PFSK-1 (cell line): ENCODE data around the gene NELFB.

Experiments used
- FOXP2 ChIP-seq: optimal IDR thresholded peaks from 2 replicates; pipeline ENCODE3; 2011; ENCODE audit warnings: borderline replicate concordance, control low read depth, inconsistent platforms; ENCODE audit not compliant: insufficient read depth; ENCODE audit errors: extremely low read length, extremely low read depth
- POLR2AphosphoS5 ChIP-seq: IDR thresholded peaks from 2 replicates; pipeline ENCODE4 v1.6.1; 2012; ENCODE audit warnings: low read depth, mild to moderate bottlenecking, control low read depth, low read length, moderate library complexity
- SIN3A ChIP-seq: IDR thresholded peaks from 2 replicates; pipeline ENCODE4 v1.6.1; 2012; ENCODE audit warnings: mild to moderate bottlenecking, low read length, moderate library complexity, borderline replicate concordance; ENCODE audit not compliant: insufficient read depth
- TAF1 ChIP-seq: IDR thresholded peaks from 2 replicates; pipeline ENCODE4 v1.6.1; 2012; ENCODE audit warnings: low read length, control low read depth, borderline replicate concordance; ENCODE audit not compliant: insufficient read depth
- TF ChIP-seq, protein P1 (sequence below), 2 experiments: IDR thresholded peaks; 2 replicates each; pipeline versions ENCODE4 v1.6.1 to v1.8.0; 2011 to 2012; ENCODE audit warnings: low read depth in 2 of 2, low read length in 2 of 2, control low read depth in 1 of 2, inconsistent platforms in 1 of 2, mild to moderate bottlenecking in 1 of 2, moderate library complexity in 1 of 2; ENCODE audit not compliant: insufficient read depth in 1 of 2

Gene NELFB

GRCh38 chr9:137213160-137214060, 41.7 kb upstream of the NELFB start:
- no peak for TF ChIP-seq POLR2AphosphoS5
- TF ChIP-seq SIN3A: no peak

DNA sequence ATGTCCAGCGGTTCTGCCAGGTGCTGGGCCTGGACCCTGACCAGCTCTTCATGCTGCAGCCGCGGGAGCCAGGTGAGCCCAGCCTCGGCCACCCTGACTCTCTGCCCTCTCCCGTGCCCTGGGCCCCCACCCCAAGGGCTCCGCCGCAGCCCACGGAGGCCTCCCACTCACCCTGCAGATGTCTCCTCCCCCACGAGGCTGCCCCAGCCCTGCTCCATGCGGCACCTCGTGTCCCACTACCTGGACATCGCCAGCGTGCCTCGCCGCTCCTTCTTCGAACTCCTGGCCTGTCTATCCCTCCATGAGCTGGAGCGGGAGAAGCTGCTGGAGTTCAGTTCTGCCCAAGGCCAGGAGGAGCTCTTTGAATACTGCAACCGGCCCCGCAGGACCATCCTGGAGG, 40.5 kb upstream of the NELFB start:
- TF ChIP-seq, protein P1, sequence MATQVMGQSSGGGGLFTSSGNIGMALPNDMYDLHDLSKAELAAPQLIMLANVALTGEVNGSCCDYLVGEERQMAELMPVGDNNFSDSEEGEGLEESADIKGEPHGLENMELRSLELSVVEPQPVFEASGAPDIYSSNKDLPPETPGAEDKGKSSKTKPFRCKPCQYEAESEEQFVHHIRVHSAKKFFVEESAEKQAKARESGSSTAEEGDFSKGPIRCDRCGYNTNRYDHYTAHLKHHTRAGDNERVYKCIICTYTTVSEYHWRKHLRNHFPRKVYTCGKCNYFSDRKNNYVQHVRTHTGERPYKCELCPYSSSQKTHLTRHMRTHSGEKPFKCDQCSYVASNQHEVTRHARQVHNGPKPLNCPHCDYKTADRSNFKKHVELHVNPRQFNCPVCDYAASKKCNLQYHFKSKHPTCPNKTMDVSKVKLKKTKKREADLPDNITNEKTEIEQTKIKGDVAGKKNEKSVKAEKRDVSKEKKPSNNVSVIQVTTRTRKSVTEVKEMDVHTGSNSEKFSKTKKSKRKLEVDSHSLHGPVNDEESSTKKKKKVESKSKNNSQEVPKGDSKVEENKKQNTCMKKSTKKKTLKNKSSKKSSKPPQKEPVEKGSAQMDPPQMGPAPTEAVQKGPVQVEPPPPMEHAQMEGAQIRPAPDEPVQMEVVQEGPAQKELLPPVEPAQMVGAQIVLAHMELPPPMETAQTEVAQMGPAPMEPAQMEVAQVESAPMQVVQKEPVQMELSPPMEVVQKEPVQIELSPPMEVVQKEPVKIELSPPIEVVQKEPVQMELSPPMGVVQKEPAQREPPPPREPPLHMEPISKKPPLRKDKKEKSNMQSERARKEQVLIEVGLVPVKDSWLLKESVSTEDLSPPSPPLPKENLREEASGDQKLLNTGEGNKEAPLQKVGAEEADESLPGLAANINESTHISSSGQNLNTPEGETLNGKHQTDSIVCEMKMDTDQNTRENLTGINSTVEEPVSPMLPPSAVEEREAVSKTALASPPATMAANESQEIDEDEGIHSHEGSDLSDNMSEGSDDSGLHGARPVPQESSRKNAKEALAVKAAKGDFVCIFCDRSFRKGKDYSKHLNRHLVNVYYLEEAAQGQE (IDR thresholded peaks at IDR 0.05; ENCODE audit: insufficient read depth in 1 of 2, low read depth in 2 of 2, low read length in 2 of 2): no peak
- no peak for TF ChIP-seq POLR2AphosphoS5
- no peak for TF ChIP-seq SIN3A
- no peak for TF ChIP-seq TAF1
- TF ChIP-seq FOXP2: no peak

DNA sequence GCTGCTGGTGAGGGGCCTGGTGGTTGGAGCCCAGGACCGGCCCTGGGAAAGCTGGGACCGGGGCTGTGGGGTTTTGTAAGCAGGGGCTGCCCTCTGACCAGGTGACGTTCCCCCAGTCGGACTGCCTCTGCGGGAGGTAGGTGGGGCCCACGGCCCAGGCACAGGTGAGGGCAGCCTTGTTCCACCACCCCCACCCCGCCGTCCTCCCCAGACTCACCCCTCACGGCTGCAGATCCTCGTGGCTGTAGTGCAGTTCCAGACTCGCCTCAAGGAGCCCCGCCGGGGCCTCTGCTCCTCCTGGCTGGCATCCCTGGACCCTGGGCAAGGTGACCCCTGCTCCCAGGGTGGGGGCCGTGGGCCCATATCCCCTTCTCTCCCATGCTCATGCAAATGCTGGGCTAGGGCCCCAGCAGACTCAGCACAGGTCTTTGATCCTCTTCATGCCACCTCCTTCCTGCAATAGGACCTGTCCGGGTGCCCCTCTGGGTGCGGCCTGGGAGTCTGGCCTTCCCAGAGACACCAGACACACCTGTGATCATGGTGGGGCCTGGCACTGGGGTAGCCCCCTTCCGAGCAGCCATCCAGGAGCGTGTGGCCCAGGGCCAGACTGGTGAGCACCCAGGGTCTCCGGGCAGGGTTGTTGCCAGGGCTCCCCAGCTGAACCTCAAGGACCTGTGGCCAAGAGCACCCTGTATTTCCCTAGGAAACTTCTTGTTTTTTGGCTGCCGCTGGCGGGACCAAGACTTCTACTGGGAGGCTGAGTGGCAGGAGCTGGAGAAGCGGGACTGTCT, 39.7 kb upstream of the NELFB start:
- TF ChIP-seq, protein P1 (IDR thresholded peaks at IDR 0.05; ENCODE audit: insufficient read depth in 1 of 2, low read depth in 2 of 2, low read length in 2 of 2): no peak
- no peak for TF ChIP-seq SIN3A
- no peak for TF ChIP-seq TAF1
- TF ChIP-seq FOXP2: no peak

GRCh38 chr9:137216188-137216965, 38.8 kb upstream of the NELFB start:
- TF ChIP-seq TAF1 (no peak), POLR2AphosphoS5 (no peak), FOXP2 (no peak), SIN3A (no peak)
- TF ChIP-seq, protein P1 (IDR thresholded peaks at IDR 0.05; ENCODE audit: insufficient read depth in 1 of 2, low read depth in 2 of 2, low read length in 2 of 2): no peak

DNA sequence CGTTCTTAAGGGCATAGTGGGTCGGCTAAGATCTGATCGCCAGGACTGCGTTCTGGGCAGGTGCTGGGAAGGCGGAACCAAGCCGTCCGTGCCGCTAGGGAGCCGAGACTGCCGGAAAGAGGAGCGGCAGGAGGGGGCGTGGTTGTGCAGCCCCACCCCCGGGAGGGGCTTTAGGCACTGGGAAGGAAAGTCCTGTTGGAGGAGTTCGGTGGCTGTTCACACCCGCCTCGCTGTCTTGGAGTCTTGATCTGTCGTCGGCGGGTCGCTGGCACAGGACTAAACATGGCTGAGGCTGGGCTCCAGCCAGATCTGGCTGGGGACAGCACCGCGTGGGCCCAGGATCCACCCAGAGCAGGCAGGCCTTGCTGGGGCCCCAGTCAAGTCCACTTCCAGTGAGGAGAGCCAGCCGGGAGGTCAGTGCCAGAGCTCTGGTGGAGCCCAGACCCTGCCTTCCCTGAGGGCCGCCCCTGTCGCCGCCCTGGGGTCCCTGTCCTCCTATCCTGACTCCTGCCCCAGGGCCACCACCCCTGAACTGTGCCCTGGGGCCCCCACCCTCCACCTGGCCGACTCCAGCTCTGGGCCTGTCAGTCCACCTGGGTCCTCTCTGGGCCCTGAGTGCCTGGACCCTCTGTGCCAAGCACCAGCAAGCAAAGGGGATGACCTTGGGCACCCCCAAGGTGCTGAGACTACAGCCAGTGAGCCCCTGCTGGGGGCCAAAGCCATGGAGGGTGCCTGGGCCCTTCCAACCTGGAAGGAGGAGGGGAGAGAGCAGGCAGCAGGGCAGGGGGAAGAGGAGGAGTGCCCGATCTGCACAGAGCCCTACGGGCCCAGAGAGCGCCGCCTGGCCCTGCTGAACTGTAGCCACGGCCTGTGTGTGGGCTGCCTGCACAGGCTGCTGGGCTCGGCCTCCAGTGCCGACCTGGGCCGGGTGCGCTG, 37.6 kb upstream of the NELFB start:
- TF ChIP-seq SIN3A (no peak), POLR2AphosphoS5 (peak; percentile 86), TAF1 (0 out of 2 replicates have a peak, but pooled peaks have one; percentile 45)
- TF ChIP-seq, protein P1 (IDR thresholded peaks at IDR 0.05; ENCODE audit: insufficient read depth in 1 of 2, low read depth in 2 of 2, low read length in 2 of 2): no peak
